ENCODE results near the gene KRT82.

The KRT82 gene

GRCh38 chr12:52434760-52435530 is 28.8 kb upstream of the KRT82 start:
- no peaks in the 10 kb centered on the region for H3K9me3 ChIP-seq (ENCODE audit: insufficient read depth, low read length)
- H3K79me2 ChIP-seq (ENCODE audit: low read length): no peaks in the 10 kb centered on the region
- no peaks in the 10 kb centered on the region for H3K36me3 ChIP-seq (replicated peaks; ENCODE audit: low read depth, low read length)
- peaks cover 49% of the 10 kb centered on the region for H3K27me3 ChIP-seq (ENCODE audit: low read depth, low read length)
- no peak overlapping the region for H2AFZ ChIP-seq (ENCODE audit: low read depth, low read length)
- H4K20me1 ChIP-seq (ENCODE audit: insufficient read depth, low read length): no peaks in the 10 kb centered on the region
- H3K4me3 ChIP-seq (ENCODE audit: low read length): no peak overlapping the region
- no peak overlapping the region for H3K9ac ChIP-seq (ENCODE audit: low read length)
- H3K27ac ChIP-seq (ENCODE audit: low read length): no peak overlapping the region
- H3K4me2 ChIP-seq (ENCODE audit: low read length): no peak overlapping the region
- TF ChIP-seq CTCF (IDR thresholded peaks at IDR 0.05; ENCODE audit: low read depth, low read length) (no peak), EZH2phosphoT487 (IDR thresholded peaks at IDR 0.05; ENCODE audit: low read depth) (no peak)
- no peaks in the 10 kb centered on the region for H3K4me1 ChIP-seq (ENCODE audit: low read length)

- H3K4me2 ChIP-seq (ENCODE audit: low read length): no peak within 1 kb of the TSS
- no peaks in the 10 kb centered on the region for H3K4me1 ChIP-seq (ENCODE audit: low read length)
- H3K9me3 ChIP-seq (ENCODE audit: insufficient read depth, low read length): no peaks in the 10 kb centered on the region
- H4K20me1 ChIP-seq (ENCODE audit: insufficient read depth, low read length): no peaks in the 10 kb centered on the region
- no peaks in the 10 kb centered on the region for H3K36me3 ChIP-seq (replicated peaks; ENCODE audit: low read depth, low read length)
- no peak within 1 kb of the TSS for H3K4me3 ChIP-seq (ENCODE audit: low read length)
- H3K27me3 ChIP-seq (ENCODE audit: low read depth, low read length): peaks cover 56% of the 10 kb centered on the region
- H2AFZ ChIP-seq (ENCODE audit: low read depth, low read length): no peak within 1 kb of the TSS
- no peaks in the 10 kb centered on the region for H3K79me2 ChIP-seq (ENCODE audit: low read length)
- no peak within 1 kb of the TSS for H3K9ac ChIP-seq (ENCODE audit: low read length)
- no peak for TF ChIP-seq EZH2phosphoT487 (IDR thresholded peaks at IDR 0.05; ENCODE audit: low read depth)
- no peak for TF ChIP-seq CTCF (IDR thresholded peaks at IDR 0.05; ENCODE audit: low read depth, low read length)
- H3K27ac ChIP-seq (ENCODE audit: low read length): no peak within 1 kb of the TSS
Observed at GRCh38 chr12:52434081-52434733, 28.1 kb upstream of the KRT82 start, which contains the start of gene KRT75. KRT75 (minus strand) TSS chr12:52434371; CDS start chr12:52434304, 67 bp downstream.

- H3K27me3 ChIP-seq (ENCODE audit: low read depth, low read length): peaks cover 62% of the 10 kb centered on the region
- TF ChIP-seq CTCF (IDR thresholded peaks at IDR 0.05; ENCODE audit: low read depth, low read length) (no peak), EZH2phosphoT487 (IDR thresholded peaks at IDR 0.05; ENCODE audit: low read depth) (no peak)
Observed at GRCh38 chr12:52433501-52434080, 27.5 kb upstream of the KRT82 start.

GRCh38 chr12:52432559-52433207 is 26.5 kb upstream of the KRT82 start:
- no peaks in the 10 kb centered on the region for H3K36me3 ChIP-seq (replicated peaks; ENCODE audit: low read depth, low read length)
- H2AFZ ChIP-seq (ENCODE audit: low read depth, low read length): no peak overlapping the region
- H3K79me2 ChIP-seq (ENCODE audit: low read length): no peaks in the 10 kb centered on the region
- no peak overlapping the region for H3K9ac ChIP-seq (ENCODE audit: low read length)
- no peak overlapping the region for H3K4me2 ChIP-seq (ENCODE audit: low read length)
- H3K9me3 ChIP-seq (ENCODE audit: insufficient read depth, low read length): no peaks in the 10 kb centered on the region
- no peaks in the 10 kb centered on the region for H3K4me1 ChIP-seq (ENCODE audit: low read length)
- H4K20me1 ChIP-seq (ENCODE audit: insufficient read depth, low read length): no peaks in the 10 kb centered on the region
- H3K27me3 ChIP-seq (ENCODE audit: low read depth, low read length): peaks cover 71% of the 10 kb centered on the region
- TF ChIP-seq CTCF (IDR thresholded peaks at IDR 0.05; ENCODE audit: low read depth, low read length) (no peak), EZH2phosphoT487 (IDR thresholded peaks at IDR 0.05; ENCODE audit: low read depth) (no peak)
- H3K4me3 ChIP-seq (ENCODE audit: low read length): no peak overlapping the region
- no peak overlapping the region for H3K27ac ChIP-seq (ENCODE audit: low read length)

More at GRCh38 chr12:52433501-52434080, 27.5 kb upstream of the KRT82 start:
- Histone ChIP-seq H2AFZ (ENCODE audit: low read depth, low read length) (no peak overlapping the region), H3K4me3 (ENCODE audit: low read length) (no peak overlapping the region), H3K4me2 (ENCODE audit: low read length) (no peak overlapping the region), H3K9ac (ENCODE audit: low read length) (no peak overlapping the region), H3K79me2 (ENCODE audit: low read length) (no peaks in the 10 kb centered on the region), H4K20me1 (ENCODE audit: insufficient read depth, low read length) (no peaks in the 10 kb centered on the region), H3K4me1 (ENCODE audit: low read length) (no peaks in the 10 kb centered on the region), H3K36me3 (replicated peaks; ENCODE audit: low read depth, low read length) (no peaks in the 10 kb centered on the region), H3K27ac (ENCODE audit: low read length) (no peak overlapping the region), H3K9me3 (ENCODE audit: insufficient read depth, low read length) (no peaks in the 10 kb centered on the region)

All from OCI-LY3 (cell line).